ENCODE results near the gene RHBDD1.

RHBDD1 gene

DNA sequence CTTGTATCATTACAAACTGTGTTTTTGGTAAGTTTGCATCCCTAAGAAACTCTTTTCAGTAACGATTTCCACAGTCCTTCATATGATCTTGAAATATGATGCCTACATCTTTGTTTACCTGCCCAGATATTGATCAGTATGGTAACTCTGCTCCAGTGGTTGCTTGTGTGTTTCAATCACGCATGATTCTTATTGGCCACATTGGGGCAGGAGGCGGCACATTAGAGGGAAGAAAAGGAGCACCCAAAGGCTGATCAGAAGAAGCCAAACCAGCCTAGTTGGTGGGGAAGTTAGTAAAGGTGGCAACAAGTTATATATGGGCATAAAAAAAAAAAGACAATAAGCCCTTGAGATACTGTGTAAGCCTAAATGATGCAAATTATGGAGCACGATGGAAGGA is 158.9 kb downstream of the RHBDD1 start:
- no peak for DNase-seq

DNA sequence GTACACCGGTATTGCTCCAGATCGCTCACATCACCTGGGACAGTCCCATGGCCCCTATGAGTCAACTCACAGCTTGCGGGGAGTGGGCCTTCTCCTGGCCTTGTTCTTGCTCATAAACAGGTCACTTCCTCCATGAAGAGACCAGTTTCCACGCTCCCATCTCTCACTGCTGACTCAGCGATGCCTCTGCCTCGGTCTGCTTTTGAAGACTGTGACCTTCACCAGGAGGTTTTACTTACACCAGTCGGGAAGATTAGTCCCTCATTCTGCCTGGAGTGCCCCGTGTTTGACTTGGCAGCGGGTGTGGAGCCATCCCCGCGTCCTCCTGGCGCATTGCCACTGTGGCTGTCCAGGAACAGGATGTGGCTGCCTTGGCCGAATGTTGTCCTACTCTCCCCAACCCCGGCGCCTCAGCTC is 159.8 kb downstream of the RHBDD1 start:
- DNase-seq: no peak

DNA sequence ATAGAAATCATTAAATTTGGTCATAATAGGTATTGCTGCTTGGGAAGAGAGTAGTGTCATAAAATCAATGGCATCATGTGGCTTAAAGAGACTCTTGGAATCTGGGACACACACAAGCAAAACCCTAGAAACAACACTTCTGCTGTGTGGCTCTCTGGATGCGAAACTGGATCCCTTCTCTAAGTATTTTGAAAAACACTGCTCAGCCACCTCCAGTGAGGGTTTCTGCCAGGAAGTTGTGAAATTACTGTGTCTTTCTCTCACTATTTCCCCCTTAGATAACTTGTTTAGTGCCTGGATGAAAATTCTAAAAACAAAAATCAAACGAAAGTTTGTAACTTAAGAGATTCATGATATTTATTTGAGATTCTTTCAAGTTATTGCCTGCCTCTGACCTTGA is 163.8 kb downstream of the RHBDD1 start:
- DNase-seq: no peak

DNA sequence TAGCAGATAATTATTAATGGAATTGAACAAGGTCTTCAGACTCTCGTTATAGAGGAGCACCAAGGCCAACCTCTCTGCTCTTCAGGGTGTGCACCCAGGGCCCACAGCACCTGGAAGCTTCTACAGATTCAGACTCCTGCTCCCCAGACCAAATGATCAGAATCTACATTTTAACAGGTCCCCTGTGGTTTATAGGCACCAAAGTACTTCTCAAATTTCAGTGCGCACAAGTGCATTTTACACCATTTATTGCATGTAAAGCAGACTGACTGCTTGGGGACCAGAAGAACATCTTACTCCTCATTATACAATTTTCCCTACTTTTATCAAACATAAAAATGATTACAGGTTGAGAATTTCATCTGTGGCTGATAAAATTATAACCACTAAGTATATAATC is 164.3 kb downstream of the RHBDD1 start:
- DNase-seq: no peak

DNA sequence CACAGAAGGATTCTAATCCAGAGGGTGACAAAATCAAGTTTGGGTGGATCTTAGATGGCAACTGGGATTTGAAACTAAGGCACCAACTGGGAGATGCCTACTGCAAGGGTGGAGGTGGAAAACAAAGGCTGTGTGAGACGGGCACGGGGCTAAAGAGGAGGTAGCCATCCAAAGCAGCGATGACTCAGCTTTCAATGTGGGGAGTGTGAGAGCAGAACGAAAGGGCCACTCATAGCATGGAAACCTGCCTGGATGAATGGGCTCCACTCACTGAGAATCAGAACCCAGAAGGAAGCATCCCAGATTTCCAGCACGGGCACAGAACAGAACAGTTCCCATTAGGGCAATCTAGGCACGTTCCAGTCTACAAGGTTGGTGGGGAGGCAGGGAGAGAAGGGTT is 168.6 kb downstream of the RHBDD1 start:
- DNase-seq: no peak

DNA sequence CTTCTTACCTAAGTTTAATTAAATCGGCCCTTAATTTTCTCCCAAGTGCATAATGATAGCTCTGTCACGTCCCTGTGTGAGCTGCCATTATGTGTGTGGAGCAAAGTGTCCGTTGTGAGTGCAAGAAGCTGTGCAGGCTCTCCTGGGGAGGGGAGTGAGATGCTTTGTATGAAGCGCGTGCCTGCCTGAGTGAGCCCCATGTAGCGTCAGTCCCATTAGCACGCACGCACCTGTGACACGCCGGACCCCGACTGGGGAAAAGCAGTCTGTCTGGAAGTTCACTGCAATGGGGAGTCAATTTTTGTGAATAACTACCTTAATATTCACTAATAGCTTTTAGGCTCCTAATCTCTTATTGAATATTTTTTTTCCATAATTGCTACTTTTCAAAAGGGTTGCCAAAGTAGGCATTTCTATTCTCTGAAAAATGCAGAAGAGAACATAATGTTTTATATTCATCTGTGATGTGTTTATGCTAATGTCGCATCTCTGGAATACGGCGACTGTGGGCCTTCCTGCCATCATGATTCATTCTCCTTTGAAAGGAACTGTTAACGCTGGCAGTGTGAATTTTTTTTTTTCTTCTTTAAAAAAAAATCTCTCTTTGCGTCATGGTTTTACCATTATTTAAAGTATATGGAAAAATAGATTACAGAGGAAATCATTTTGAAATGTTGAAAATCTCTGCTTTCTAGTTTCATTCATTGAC is 170.5 kb downstream of the RHBDD1 start:
- DNase-seq: no peak

DNA sequence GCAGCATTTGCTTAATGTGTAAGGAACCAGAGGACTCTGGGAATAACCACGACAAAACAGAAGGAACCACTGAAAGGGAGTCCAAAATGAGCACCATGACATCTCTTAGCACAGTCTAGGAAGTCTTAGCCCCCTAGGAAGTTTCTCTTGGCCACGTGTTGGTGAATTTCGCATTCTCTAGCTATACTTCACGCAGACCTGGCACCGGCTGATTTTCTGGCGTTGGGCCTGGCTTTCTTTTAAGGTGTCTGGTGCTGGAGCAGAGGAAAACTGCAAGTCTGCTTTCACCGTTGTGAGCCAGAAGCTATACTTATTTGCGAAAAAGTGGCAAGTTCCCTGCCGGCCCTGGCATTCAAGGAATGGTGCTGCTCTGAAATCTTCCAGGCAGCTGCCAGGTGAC is 171.3 kb downstream of the RHBDD1 start:
- no peak for DNase-seq

DNA sequence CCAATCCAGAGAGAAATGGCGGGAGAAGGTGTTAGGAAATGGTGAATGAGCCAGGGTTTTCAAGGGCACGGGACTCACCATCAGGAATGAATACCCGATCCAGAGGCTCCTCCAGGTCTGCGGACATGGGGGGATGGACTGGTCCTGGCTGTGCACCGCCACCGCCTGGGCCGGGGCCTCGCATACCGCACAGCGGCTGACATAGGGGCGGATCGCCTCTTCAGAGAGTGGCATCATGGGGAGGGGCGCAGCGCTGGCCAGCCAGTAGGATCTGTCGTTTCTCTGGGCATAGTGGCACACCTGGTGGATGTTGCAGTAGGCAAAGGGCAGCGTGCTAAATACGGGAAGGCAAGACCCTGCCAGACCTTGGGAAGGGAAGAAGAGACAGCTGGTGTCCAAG is 172.1 kb downstream of the RHBDD1 start:
- no peak for DNase-seq

DNA sequence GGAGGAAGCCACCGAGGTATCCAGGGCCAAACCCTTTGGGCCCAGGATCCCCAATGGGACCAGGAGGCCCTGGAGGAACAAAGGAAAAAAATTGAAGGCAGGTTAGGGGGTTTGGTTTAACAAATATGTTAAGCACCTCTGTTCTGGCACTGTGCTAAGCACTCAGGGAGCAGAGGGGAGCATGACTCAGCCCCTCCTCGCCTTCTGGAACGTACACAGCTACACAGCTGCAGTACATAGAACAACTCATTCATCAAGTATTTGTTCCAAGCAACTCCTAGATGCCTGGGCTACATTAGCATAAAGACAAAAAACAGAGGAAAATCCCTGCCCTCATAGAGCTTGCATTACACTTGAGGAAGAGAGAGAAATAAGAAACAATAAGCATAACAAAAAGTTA is 174.6 kb downstream of the RHBDD1 start:
- DNase-seq: no peak

DNA sequence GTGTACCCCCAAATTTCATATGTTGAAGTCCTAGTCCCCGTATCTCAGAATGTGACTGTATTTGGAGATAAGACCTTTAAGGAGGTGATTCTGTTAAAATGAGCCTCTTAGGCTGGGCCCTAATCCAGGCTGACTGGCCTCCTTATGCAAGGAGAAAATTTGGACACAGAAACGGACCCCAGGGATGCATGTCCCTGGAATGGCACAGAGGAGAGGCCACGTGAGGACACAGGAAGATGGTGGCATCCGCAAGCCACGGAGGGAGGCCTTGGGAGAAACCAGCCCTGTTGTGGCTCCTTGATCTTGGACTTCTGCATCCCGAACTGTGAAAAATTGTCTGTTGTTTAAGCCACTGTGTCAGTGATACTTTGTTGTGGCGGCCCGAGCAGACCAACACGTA is 177.5 kb downstream of the RHBDD1 start:
- no peak for DNase-seq

DNA sequence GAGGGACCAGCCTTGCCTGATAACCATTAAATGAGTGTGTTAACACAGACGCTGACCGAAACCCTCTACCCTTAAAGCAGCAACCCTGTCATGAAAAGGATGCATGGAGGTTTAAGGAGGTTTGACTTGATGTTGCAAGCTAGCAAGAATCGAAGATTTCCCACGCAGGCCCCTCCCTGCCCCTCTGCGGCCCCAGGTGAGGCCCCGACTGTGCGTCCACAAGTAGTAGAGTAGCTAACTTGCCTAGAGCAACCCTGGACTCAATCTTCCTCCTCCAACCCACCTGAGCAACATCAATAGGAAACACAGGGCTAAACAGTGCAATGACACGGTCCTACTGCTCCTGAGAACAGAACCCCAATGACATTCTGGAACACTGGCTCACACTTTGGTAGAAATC is 178.0 kb downstream of the RHBDD1 start:
- no peak for DNase-seq

DNA sequence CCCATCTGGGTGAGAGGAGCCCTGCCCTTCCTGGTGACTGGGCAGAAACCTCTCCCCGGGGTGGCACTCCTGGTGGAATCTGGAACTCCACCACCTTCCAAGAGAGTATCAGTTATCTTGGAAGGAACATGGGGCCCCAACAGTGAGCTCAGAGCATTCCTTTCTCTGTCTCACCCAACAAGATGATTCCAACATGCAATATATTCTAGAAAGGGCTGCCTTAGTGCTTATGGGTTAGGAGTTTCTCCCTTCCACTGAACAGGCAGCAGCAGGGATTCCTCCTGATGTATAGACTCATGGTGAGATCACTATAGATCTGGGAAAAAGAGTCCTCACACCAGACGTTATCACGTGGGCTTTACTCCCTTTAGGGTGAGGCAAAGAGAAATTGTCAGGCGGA is 181.0 kb downstream of the RHBDD1 start:
- DNase-seq: no peak

DNA sequence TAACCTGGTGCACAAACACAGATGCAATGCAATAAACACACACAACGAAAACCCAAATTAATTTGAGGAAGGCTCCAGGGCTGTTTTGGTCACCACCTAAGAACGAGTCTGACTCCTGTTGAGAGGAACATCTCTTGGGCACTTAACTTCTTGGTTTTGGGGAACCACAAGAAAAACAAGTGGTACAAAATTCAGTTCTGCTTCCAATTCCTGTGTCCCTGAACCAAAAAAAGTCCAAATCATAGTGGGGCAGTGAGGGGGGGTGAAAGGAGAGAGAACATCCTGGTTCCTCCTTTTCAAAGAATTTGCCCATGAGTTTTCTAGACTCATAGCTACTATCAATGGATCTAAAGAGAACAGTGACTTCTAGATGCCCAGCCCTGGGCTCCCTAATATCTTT is 184.6 kb downstream of the RHBDD1 start:
- DNase-seq: no peak

DNA sequence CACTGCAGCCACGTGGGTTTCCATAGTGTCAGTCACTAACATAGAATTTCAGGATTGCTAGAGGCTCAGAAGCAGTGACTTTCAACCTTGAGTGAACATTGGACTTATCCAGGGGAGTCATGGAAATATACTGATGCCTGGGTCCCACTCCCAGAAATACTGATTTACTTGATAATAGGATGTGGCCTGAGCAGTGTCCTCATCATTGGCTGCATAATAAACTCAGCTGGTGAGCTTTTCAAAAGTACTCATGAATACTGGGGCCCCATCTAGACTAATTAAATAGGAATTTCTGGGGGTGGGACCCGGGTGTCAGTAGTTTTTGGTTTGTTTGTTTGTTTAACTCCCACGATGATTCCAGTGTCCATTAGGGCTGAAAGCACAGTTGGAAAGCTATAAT is 186.8 kb downstream of the RHBDD1 start:
- DNase-seq: no peak

DNA sequence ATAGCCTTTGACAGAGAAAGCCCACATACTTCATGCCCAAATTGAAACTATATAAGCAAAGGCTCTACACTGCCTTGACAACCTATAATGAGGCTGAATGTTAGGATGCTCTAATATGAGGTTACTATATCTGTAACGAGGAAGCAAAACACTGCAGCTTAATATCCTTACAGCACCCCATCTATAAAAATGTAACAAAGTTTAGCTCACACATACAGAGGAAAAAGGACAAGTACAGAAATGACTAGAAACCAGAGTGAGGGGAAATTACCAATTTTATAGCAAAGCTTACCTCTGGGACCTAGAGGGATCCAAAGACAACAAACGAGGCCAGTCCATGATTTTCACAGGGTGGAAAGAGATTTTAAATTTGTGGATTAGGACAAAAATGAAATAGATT is 189.7 kb downstream of the RHBDD1 start:
- DNase-seq: no peak

DNA sequence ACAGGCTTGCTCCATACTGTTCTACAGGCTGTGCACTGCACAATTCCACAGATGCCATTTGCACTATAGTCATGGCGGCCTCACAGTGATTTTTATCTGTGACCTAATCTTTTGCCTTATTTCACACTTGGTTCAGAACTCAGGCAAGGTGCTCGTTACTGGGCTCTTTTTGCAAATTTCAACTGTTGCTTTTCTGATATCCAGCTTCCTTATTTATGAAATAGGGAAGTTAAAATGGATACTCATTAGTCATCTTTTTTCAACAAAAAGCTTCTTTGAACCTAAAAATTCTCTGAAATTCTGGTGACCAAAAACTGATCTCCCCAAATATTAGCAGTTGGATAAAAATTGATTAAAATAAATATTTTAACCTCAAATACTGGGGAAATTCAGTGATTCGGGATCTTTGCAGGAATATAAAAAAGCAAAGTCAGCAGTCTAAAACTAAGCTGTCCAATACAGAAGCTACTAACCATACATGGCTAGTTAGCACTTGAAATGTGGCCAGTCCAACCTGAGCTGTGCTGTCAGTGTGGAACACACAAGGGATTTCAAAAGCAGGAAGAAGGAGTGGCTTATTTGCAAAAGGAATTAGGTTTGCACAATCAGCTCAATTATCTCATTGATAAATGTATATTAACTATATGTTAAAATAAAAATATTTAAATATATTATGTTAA is 193.7 kb downstream of the RHBDD1 start:
- no peak for DNase-seq

DNA sequence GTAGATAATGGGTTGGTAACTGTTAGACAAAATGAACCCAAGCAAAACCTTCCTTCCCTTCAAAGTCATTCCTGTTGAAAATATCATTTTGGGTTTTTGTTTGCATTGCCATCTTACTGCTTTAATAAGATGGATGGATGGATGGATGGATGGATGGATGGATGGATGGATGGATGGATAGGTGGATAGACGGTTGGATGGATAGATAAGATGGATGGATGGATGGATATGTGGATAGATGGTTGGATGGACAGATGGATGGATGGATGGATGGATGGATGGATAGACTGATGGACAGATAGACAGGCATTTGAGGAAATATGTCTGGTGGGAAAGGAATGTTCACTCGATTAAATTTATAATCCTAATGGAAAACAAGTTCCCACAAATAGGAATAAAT is 194.9 kb downstream of the RHBDD1 start:
- no peak for DNase-seq

DNA sequence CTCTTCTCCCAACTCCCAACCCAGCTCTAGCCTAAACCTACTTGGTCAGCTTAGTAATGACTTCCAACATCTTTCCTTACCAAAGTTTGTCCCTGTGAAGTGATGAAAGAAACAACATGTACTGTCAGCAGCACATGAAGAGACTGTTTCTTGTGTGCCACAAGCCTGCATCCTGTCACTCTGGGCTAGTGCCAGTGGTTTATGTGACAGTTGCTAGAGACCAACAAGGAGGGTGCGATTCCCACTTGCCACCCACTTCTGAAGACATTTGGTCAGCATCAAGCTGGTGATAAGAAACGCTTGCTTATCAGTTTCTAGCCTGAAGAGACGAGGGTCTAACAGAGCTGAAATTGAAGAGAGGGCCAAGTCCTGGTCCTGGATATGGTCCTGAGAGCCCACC is 195.5 kb downstream of the RHBDD1 start:
- DNase-seq: no peak

DNA sequence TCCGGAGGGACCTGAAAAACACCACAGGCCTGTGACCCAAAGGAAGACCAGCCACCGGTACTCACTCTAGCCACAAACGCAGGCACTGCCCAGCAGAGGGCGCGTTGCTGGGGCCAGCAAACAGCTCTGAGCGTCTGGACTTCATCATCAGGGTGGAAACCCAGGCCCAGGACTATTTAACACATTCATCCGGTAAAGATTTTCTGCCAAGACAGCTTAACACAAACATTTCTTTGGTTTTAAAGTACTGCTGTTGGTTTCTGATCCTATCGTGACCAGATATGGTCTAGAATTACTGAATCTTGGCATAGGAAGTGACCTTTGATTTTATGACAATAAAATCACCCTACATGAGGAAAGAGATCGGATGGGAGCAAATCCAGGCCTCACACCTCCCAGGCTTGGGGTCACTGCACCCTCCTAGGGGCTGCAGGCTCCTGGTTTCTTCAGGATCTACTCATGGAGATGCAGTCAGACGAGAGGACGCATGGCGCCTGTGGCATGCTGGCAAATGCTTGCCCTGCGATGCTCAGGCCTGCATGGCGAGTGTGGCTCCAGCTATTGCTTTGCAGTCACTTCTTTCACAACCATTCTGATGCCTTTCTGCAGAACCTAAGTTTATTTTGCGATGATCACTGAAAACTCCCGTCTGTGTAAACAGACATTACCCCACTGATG is 197.8 kb downstream of the RHBDD1 start:
- no peak for DNase-seq

DNA sequence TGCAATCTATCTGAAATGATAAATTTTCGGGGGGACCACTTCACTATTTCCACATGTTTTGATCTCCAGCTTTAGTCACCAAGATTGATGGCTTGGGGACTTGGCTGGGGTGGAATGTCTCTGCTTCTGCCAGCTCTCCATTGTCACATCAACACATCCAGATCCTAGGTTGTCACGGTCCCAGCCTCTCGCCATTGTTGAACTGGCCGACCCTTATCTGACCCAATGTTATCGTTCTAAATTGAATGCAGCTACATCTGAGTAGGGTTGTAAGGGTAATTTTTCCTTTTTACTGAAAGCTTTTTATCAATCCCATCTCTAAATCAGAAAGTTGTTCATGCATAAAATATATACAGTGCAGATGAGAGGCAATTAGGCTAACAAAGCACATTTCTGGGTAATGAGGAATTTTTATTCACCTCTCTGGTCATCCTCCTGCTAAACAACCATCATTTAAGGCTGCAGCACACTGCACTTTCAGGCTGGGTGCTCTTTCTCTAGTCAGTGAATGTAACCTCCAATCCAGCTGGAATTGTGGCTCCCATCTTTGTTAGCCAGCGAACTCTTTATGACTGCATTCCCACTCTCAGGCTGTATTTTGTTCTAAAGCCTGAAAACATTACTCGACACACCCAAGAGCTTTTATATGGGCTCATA is 200.0 kb downstream of the RHBDD1 start:
- DNase-seq: no peak

DNA sequence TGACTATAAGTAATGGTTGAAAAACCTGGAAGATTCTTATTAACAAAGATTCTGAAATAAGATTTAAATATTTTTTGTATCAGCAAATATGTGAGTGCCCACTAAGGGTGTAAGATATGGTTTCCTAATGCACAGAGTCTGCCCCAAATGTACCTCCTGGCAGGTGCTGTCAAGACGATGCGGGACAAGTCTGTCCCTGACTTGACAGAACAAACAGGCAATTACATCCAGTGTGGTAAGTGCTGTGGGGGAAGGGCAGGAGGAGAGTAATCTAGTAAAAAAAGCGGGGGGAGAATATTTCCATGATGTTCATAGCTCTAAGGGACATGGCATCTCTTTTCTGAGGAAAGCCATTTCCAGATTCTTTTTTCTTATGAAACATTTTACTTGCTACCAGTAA is 200.7 kb downstream of the RHBDD1 start:
- no peak for DNase-seq

DNA sequence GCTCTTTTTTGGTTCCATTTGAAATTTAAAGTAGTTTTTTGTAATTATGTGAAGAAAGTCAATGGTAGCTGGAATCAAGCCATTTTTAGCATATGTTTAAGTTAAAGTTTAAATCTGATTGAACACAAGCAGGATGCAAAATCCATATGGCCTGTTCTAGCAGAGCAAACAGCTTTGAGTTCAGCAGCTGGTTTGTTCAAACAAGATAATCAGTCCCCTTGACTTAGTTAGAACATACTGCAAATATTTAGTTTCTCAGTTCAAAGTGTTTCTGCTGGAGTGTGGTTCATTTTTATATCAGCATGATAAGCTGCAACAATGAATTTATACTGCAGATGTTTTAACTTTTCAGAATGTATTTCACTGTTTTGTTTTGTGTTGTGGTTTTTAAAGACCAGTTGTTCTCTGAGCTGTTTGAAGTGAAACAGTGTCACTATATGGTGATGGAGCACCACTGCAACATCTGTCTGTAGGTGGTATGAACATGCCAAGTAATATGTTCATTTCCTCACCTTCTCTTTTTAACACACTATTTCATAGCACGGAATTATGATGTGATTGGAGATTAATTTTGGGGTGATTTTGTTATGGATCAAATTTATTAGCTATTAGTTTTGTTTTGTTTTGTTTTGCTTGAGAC is 202.8 kb downstream of the RHBDD1 start:
- no peak for DNase-seq

DNA sequence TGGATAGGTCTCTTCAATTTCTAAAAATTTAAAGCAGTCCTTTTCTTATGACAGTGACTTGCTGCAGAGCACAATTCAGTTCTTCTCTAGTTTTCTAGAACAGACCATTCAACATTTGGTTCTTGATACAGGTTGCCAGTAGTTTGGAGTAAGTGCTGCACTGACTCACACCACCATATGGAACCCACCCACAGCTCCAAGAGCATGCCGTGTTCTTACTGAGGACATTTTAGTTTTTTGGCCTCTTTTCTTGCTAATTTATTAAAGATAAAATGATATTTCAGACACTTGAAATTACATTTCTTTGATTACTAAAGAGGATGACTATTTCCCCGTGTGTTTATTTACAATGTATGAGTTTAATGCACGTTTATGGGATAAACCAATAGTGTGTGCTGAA is 208.1 kb downstream of the RHBDD1 start:
- DNase-seq: no peak
